UCSD-AML1 (cell line): ENCODE data around the gene CPLX3.

Experiments used
- DNase-seq: peaks from one replicate; lab custom pipeline; 2025; ENCODE audit not compliant: unreplicated experiment; lab: John Stamatoyannopoulos, UW

The CPLX3 gene

DNA sequence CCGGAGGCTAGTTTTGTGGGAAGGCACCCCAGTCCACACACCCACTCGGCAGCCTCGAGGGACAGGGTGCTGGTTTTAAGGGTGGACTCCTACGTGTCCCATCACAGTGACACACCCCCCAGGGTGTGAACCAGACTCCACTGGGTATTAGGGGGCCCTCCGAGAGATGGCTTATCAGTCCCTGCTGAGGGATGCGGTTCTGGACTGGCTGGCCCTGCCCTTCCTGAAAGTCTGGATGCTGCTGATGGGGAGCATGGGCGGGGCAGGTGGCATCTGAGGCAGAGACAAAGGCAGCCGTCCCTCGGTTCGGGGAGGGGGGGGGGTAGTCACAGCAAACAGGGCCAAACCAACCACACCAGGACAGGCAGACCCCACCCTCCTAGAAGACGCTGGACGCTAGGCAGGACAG lies 17.5 kb downstream of the CPLX3 start:
- no peak for DNase-seq

DNA sequence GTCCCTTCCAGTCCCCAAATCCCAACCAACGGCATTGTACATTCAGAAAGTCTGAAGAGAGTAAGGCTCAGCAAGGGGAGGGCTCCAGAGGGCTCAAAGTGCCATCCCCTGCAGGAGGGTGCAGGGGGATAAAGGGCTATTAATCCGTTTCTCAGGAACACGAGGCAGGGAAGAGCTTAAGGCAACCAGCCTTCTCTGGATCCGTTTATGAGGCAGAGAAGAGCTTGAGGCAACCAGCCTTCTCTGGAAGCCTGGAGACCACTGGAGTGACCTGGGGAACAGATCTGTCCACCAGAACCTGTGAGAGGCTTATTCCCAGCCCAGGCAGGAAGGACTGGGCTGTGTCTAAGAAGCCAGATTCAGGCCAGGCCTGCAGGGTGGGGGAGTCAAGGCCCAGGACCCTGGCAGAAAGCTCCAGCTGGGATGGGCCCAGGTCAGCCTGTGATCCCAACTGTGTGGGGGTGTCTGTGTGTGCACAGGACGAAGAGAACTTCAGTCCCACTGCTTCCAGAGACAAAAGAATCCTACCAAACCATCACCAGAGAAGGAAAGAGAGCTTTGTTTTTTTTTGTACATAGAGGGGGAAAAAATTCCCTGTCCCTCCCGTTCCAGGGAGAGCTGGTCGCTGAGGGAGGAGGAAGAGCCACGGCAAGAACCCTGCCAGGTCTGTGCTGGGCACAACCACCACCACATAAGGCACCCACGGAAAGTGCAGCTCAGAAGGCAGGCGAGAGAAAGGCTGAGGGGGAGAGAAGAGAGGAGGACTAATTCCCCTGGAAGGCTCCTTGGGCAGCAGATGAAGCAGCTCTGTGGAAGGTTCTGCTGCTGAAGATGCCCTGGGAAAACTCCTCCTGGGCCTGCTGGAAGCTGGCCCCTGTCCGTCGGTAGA lies 18.1 kb downstream of the CPLX3 start:
- no peak for DNase-seq

DNA sequence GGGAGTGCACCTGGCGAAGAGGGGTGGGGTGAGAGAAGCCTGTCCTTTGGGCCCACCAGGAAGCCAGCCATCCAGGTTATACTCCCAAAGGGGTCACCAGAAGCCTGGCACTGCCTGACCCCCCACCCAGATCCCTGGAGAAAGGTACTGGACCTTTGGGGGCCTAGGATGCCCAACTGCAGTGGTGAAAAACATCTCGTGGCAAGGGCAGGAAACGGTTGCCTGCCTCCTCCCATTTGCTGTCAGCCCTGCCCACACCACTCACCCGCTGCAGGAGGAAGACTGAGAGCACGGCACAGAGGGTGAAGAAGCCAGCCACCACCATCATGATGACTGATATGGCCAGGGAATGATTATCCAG lies 18.8 kb downstream of the CPLX3 start:
- DNase-seq, result peak; percentile 56

DNA sequence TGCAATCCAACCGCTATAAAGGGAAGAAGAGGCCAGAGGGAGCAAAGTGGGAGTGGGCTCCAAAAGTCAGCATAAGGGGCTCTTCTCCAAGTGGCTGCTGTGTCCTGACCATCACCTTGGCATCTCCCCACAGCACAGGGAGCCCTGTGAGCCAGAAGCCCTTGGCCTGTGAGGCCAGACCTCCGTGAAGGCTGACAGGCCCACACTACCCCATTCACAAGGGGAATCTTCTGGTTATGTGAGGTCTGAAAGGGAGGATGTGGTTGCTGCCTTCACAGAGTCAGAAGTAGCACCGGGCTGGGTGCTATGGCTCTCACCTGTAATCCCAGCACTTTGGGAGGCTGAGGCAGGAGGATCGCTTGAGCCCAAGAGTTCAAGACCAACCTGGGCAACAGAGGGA lies 19.2 kb downstream of the CPLX3 start:
- no peak for DNase-seq

DNA sequence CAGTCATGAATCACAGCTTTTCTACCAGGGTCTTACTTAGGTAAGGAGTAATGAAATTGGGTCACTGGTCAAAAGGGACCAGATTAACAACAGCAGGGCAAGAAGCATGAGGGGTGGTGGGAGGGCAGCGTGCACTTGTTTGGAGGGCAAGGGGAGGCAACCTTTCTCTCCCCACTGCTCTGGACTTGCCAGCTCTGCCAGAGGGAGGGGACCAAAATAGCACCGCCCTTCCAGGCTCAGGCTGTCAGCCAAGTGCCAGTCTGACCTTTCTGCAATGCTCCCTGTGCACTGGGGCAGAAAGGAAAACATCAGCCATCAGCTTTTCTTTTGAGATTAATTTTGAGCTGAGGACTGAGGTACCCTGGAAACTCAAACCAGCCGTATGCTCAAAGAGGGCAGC lies 21.0 kb downstream of the CPLX3 start:
- DNase-seq, result no peak

DNA sequence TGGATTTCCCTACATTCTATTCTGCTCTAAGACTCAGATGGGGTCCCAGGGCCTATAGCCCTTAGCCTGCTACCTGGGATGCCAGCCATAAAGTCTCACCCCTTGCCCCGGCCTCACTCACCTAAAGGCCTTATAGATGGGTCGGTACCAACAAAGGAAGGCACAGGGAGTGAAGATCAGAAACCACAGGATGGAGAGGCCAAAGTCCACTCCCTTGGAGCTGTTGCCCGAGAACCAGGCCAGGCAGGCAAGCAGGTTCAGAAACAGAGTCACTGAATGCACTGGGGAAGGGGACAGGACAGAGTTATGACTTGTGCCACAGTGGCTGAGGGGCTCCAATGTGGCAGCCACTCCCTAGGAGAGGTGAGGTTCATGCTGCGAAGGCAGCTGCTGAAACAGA lies 24.0 kb downstream of the CPLX3 start:
- no peak for DNase-seq

DNA sequence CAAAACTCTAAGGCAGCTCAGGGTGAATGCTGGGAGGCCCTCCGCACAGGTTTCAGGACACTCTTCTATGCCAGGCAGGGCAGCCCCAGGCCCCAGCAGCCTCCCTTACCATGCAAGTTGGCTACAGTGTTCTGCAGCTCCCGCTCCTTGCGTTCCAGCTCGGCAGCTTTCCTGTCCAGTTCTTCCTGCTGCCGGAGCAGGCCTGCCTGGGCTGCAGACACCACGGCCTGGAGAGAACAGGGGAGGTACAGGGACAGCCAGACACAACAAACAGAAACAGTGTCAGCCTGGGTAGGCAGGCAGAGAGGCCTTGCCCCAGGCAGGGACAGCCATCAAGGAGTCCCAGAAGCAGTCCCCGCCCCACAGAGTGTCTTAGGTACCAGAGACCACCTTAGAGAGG lies 25.5 kb downstream of the CPLX3 start:
- DNase-seq, result no peak

DNA sequence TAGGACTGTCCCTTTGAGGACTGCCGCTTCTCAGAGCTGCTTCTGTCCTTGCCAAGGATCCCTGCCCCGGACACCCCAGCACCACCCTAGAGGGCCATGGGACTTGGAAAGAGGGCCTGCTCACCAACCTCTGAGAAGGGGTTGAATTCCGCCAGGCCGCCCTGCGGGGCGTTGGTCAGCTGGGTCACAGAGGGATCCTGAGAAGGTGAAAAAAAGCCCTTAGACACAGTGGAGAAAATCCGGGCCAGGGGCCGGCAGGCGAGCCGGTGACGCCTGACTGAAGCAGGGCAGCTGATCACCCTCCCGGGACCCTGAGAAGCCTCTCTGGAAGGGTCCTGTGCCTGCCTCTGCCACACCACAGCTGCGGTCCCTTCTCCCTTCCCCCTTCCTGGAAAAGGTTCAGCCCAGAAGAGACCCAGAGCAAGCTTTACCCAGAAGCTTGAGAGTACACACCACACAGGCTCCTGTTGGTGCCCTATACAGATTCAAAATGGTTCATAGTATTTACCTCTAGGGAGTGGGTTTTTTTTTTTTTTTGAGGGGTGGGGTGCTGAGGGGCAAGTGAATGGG lies 28.1 kb downstream of the CPLX3 start:
- DNase-seq, result no peak

DNA sequence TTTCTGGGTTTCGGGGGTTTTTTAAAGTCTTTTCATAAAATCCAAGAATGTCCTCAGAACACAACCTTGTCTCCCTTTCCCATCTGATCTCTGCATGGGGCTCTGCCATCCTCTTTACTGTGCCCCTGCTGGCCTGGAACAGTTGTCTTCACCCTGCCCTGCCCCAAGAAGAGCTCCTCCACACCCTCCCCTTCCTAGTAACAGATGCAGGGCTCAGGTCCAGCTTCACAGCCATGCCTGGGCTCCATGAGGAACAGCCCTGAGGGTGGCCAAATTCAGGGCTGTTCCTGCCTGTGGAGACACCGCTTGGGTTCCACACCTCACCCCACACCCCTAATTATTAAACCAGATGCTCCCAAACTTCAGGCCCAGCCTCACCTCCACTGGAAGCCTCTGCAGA lies 29.4 kb downstream of the CPLX3 start:
- no peak for DNase-seq

DNA sequence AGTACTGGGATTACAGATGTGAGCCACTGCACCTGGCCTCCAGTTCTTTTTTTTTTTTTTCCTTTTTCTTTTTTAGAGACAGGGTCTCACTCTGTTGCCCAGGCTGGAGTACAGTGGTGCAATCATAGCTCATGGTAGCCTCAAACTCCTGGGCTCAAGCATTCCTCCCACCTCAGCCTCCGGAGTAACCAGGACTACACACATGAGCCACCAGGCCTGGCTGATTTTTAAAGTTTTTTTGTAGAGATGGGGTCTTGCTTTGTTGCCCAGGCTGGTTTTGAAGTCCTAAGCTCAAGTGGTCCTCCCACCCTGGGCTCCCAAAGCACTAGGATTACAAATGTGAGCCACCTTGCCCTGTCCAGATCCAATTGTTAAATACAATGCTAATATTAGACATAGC lies 30.1 kb downstream of the CPLX3 start:
- no peak for DNase-seq

DNA sequence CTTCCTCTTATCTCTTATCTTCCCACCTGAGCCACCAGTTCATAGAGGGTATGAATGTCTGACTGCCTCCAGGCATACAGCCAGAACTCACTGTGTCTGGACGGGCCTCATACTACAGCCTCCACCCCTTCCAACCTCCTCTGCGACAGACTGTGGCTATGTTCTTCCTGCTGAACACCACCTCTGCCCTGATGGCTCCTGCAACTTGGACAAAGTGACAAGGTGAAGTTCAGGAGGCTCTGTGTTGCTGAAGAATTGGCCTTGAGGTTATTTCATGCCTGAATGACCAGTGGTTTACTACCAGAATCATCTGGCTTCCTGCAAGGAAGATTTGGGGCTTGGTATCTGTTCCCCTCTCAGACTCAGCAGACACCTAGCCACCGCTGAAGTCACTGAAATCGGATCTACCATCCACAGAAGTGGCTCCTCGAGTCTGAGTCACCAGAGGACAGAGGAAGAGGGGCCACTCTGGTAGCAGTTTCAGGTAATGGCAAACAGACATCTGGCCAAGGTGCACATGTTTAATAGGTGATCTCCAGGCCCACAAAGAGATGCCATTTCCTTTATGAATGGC lies 30.7 kb downstream of the CPLX3 start:
- DNase-seq, result no peak

DNA sequence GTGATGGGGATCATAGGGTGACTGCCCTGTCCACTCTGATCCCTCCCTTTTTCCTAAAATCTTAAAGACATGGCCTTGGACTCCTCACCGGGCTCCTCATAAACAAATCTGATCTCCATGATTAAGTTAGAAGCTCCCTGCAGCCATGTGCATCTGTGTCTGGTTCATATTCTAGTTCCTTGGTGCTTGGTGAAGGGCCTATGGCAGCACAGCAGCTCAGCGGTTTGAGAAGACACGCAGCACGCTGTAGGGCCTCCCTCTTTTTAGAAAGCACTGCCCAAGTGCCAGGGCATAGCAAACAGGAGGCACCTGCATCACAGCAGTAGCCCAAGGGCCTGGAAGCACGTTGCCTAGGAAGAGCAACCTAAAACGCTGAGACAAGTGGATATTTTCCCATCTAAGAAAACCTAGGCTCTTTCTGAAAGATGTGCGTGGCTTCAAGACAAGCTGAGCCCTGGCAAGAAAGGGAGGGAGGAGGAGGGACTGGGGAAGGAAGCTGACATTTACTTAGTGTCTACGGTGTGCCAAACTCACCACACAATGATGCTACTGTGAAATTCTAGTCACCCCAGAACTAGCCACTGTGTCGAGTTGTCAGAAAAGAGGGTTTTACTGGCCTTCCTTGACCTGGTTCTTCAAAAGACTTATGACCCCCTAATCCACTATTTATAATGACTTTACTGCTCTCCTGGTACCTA lies 31.4 kb downstream of the CPLX3 start:
- no peak for DNase-seq

DNA sequence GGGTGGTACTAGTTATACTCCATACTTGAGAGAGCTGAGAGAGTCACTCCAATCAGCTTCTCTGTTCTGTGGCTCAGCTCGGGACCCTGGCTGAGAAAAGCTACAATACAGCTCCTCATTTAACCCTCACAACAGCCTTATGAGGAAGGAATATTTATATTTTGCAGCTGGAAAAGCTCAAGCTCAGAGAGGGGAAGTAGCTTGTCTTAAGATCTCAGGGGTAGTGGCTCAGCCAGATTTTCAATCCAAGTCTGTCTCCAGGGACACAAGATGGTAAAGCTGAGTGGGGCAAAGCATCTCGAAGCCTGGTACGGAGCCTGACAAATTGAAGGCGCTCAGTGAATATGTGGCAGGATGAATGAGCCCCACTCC lies 31.9 kb downstream of the CPLX3 start:
- DNase-seq, result no peak

DNA sequence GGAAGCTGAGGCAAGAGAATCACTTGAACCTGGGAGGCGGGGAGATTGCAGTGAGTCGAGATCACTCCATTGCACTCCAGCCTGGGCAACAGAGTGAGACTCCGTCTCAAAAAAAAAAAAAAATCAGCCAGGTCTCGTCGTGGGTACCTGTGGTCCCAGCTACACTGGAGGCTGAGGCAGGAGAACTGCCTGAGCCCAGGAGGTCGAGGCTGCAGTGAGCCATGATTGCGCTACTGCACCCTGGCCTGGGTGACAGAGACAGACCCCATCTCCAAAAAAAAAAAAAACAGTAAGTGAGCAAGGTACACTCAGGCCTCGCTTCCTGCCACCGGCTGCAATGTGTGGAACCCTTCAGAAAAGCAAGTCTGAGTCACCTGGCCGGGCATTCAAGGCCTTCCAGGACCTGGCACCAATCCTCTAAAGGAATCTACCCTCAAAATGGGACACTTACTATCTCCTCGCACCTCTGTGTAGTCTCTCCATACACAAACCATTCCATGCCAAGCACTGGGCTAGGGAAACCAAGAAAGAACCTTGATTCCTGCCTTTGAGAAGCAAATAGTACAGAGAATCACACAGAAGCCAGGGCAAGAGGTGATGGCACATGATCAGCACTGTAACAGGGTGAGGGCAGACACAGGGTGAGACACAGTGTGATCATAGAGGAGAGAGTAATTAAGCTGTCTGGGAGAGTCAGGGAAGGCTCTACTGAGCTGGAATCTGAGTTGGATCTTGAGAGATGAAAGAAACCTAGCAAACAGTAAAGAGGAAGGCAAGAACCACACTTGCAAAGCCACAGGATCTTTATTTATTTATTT lies 37.0 kb downstream of the CPLX3 start:
- DNase-seq, result no peak

DNA sequence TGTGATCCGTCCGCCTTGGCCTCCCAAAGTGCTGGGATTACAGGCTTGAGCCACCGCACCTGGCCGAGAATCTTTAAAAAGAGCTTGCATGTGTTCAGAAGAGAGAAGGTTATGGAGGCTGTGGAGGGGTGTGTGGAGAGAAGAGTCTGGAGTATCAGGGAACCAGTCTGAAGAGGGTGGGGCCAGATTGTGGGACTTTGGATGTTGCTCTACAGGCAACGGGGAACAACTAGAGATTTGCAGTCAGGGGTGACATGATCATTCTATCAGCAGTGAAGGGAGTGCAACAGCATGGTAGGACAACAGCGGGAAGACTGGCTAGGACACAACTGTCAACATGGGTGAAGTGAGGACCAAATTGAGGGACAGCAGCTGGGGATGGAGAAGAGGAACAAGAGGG lies 37.9 kb downstream of the CPLX3 start:
- no peak for DNase-seq

DNA sequence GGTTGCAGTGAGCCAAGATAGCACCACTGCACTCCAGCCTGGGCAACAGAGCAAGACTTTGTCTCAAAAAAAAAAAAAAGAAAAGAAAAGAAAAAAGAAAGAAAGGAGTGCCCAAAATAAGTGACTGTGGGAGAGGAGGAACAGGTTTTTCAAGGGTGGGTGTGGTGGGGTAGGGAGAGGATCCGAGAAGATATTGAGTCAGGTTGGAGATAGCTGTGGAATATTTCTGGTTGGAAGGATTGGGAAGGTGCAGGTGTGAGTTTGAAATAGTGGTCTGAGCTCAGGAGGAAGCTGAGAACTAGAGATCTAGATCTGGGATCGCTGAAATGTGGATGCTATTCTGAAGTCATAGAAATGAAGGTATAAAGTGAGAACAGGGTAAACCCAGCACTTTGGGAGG lies 38.9 kb downstream of the CPLX3 start:
- DNase-seq, result no peak

DNA sequence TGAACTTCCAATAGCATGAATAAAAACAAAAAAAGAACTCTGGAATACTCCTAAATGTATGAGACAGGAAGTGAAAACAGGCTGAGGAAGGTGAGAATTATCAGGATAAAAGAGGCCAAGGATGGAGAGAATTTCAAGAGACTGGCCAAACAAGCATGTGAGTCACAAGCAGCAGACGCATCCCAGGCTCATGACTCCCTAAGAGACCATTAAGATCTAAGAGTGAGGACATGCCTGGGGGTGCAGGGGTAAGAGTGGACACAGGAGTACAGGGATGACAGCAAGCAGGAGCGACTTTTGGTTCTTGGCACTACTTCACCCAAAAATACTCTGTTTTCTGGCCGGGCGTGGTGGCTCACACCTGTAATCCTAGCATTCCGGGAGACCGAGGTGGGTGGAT lies 39.7 kb downstream of the CPLX3 start:
- no peak for DNase-seq

DNA sequence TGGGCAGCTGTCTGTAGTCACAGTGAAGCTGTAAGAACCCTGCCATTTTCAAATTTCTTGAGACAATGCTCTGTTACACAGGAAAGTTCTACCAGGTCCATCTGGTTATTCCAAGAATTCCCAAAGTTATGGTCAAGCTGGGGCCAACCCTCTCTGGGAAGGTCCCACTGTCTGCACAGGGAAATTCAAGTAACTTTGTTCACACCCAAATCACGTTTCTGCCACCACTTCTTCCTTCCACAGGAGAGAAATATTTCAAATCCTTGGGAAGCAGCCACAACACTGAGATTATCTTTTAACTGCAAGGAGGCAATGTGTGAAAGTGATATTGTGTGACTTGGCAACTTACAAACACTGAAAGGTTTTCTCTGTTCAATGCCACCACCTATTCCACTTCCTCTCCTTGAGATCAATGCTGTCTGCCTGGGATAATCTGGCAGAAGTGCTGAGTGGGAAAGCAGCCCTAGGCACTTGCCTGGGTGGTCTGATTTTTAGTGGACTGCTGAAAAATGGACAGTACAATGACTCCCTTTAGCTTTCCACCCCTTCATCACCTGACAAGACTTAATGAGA lies 41.1 kb downstream of the CPLX3 start:
- DNase-seq, result no peak

DNA sequence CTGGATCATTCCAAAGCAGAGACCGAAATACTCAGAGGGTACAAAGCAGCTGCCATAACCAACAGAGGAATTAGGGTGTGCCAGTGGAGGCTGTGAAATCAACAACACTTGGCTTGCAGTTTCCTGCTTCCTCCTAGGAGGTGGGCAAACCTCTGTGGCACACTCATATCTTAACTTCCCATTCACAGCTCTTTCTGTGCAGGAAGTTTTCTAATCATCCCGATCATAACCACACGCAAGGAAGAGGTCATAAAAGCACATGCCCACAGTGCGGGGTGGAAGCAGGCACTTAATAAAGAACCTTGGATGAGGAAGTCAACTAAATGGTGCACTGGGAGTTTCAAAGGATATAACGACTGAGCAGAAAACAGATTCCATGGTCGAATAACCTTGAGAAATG lies 41.6 kb downstream of the CPLX3 start:
- DNase-seq, result peak; percentile 79

DNA sequence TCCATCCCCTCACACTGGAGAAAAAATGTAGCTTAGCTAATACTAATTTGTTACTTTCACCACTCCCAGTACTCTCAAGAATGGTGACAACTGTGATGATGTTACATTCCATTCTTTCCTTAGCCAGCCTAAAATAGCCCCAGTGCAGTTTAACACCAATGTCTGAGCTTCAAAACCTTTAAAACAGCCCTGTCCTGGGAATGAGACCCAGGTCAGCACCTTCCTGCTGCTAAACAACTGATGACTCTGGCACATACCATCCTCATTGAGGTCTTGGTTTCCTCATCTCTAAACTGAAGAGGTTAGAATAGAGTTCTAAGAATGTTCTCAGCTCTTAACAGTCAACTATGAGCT lies 42.9 kb downstream of the CPLX3 start:
- DNase-seq, result no peak
